Effector memory CD8-positive, alpha-beta T cell (primary cell): ENCODE data around the gene SERGEF.

Experiments
- ATAC-seq: fragments of 150-1000 bp; cut with Tn5 transposase; replicated peaks from 2 replicates; pipeline ENCODE4 v1.10.0; 2021; ENCODE audit warnings: mild to moderate bottlenecking, moderate library complexity
- DNase-seq, 3 experiments: peaks; one replicate each; pipeline ENCODE4 v3.0.0; 2021
- H3K27ac Mint-ChIP-seq, 2 donors: one replicate each; pipeline ENCODE4 v1.8.0; 2022; ENCODE audit warnings: mild to moderate bottlenecking in 2 of 2, mixed read lengths in 2 of 2, moderate library complexity in 2 of 2
- H3K27me3 Mint-ChIP-seq, 2 donors: one replicate each; pipeline ENCODE4 v1.8.0; 2022; ENCODE audit warnings: mixed read lengths in 2 of 2
- H3K36me3 Mint-ChIP-seq: one replicate; pipeline ENCODE4 v1.8.0; 2022; ENCODE audit warnings: mild to moderate bottlenecking, moderate library complexity, mixed read lengths; ENCODE audit not compliant: insufficient read depth
- H3K4me1 Mint-ChIP-seq, 2 donors: one replicate each; pipeline ENCODE4 v1.8.0; 2022; ENCODE audit warnings: low read depth in 2 of 2, mixed read lengths in 2 of 2
- H3K4me3 Mint-ChIP-seq, 2 donors: one replicate each; pipeline ENCODE4 v1.8.0; 2022; ENCODE audit warnings: mild to moderate bottlenecking in 2 of 2, mixed read lengths in 2 of 2, moderate library complexity in 2 of 2
- H3K9me3 Mint-ChIP-seq, 2 donors: one replicate each; pipeline ENCODE4 v1.8.0; 2022; ENCODE audit warnings: mixed read lengths in 2 of 2

The SERGEF gene

GRCh38 chr11:17774232-17775034 is 238.4 kb downstream of the SERGEF start:
- Mint-ChIP-seq H3K27me3 (no peaks in the 10 kb centered on the region), H3K4me1 (no peaks in the 10 kb centered on the region), H3K27ac (no peak overlapping the region), H3K36me3 (peaks cover 3% of the 10 kb centered on the region), H3K4me3 (no peak overlapping the region), H3K9me3 (no peaks in the 10 kb centered on the region)
- no peak for DNase-seq
- ATAC-seq: no peak

- H3K9me3 Mint-ChIP-seq: no peaks in the 10 kb centered on the region
- H3K27ac Mint-ChIP-seq: no peak overlapping the region
- H3K4me1 Mint-ChIP-seq: no peaks in the 10 kb centered on the region
- H3K36me3 Mint-ChIP-seq: peaks cover 3% of the 10 kb centered on the region
- no peak overlapping the region for H3K4me3 Mint-ChIP-seq
- no peaks in the 10 kb centered on the region for H3K27me3 Mint-ChIP-seq
- ATAC-seq (no peak), DNase-seq (no peak)
Measured at GRCh38 chr11:17773674-17774073, 239.2 kb downstream of the SERGEF start.

- no peaks in the 10 kb centered on the region for H3K4me1 Mint-ChIP-seq
- no peak overlapping the region for H3K4me3 Mint-ChIP-seq
- H3K36me3 Mint-ChIP-seq: peaks cover 3% of the 10 kb centered on the region
- no peaks in the 10 kb centered on the region for H3K9me3 Mint-ChIP-seq
- H3K27me3 Mint-ChIP-seq: peaks cover 0 to 5% of the 10 kb centered on the region in 2 donors
- DNase-seq (no peak), ATAC-seq (no peak)
- H3K27ac Mint-ChIP-seq: no peak overlapping the region
Measured at GRCh38 chr11:17772704-17773600, 239.9 kb downstream of the SERGEF start.

DNA sequence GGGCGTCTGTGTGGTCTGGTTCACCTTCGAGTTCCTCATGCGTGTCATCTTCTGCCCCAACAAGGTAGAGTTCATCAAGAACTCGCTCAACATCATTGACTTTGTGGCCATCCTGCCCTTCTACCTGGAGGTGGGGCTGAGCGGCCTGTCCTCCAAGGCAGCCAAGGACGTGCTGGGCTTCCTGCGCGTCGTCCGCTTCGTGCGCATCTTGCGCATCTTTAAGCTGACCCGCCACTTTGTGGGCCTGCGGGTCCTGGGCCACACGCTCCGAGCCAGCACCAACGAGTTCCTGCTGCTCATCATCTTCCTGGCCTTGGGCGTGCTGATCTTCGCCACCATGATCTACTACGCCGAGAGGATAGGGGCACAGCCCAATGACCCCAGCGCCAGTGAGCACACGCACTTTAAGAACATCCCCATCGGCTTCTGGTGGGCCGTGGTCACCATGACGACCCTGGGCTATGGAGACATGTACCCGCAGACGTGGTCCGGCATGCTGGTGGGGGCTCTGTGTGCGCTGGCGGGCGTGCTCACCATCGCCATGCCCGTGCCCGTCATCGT is 240.9 kb downstream of the SERGEF start:
- H3K36me3 Mint-ChIP-seq: peaks cover 3% of the 10 kb centered on the region
- H3K4me1 Mint-ChIP-seq: no peaks in the 10 kb centered on the region
- ATAC-seq (no peak), DNase-seq (no peak)
- no peak overlapping the region for H3K4me3 Mint-ChIP-seq
- peaks cover 0 to 8% of the 10 kb centered on the region in 2 donors for H3K27me3 Mint-ChIP-seq
- H3K27ac Mint-ChIP-seq: no peak overlapping the region
- H3K9me3 Mint-ChIP-seq: no peaks in the 10 kb centered on the region

DNA sequence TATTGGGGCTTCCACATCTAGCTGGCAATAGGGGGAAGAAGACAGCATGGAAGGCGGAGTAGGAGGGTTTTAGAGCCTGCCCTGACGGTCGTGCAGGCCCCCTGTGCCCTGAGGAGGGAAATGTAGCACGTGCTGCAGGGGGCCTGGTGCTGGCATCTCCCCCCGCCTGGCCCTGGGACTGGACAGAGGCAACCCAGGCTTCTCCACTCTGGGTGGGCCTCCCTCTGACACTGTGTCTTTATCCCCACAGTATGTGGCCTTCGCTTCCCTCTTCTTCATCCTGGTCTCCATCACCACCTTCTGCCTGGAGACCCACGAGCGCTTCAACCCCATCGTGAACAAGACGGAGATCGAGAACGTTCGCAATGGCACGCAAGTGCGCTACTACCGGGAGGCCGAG is 241.4 kb downstream of the SERGEF start:
- ATAC-seq (no peak), DNase-seq (no peak)
- H3K9me3 Mint-ChIP-seq: no peaks in the 10 kb centered on the region
- H3K4me1 Mint-ChIP-seq: no peaks in the 10 kb centered on the region
- peaks cover 3% of the 10 kb centered on the region for H3K36me3 Mint-ChIP-seq
- H3K27ac Mint-ChIP-seq: no peak overlapping the region
- peaks cover 0 to 8% of the 10 kb centered on the region in 2 donors for H3K27me3 Mint-ChIP-seq
- H3K4me3 Mint-ChIP-seq: no peak overlapping the region

DNA sequence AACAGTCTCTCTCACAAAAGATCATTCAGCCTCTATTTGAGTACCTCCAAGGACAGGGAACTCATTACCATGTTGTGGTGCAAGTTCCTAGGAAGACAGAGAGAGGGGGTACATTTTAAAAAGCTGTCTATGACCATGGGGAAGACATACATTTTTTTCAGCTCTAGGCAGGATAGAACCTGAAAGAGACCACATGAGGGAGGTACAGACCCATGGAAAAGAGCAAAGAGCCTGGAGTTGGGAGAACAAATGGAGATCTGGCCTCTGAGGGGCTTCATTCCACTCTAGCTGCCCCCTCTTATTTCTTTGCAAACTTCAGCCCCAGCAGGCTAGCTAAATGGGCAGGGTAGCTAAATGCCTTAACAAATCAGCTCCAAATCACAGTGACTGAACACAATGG is 241.9 kb downstream of the SERGEF start:
- Mint-ChIP-seq H3K4me1 (no peaks in the 10 kb centered on the region), H3K36me3 (peaks cover 3% of the 10 kb centered on the region), H3K4me3 (no peak overlapping the region), H3K9me3 (no peaks in the 10 kb centered on the region), H3K27ac (no peak overlapping the region), H3K27me3 (peaks cover 5 to 11% of the 10 kb centered on the region in 2 donors)
- ATAC-seq (no peak), DNase-seq (no peak)

DNA sequence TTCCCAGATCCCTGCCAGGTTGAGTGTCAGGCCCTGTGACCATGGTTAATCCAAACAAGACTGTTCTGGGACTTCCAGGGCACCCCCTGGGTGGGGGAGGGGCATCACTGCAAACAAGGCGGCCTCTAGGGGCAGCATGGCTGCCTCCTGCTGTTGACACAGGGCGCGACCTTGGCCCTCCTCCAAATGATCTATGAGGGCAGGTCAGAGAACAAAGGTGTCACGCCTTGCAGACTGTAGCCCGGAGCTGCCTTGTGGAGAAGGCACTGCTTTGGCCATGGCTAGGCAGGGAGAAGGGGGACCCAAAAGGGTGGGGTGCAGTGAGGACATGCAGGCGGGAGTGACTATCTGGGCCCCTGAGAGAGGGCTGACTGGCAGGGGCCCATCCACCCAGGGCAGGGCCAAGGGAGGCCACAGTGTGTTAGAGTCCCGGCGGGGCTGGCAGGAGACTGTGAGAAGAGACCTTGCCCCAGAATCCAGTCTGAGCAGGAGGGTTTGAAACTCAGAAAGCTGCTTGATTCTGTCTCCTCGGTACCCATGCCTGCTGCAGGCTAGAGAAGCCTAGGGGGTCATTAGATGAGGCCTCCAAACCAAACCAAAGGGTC is 242.7 kb downstream of the SERGEF start:
- Mint-ChIP-seq H3K27me3 (peaks cover 10 to 18% of the 10 kb centered on the region in 2 donors), H3K27ac (no peak overlapping the region), H3K9me3 (no peaks in the 10 kb centered on the region), H3K4me1 (no peaks in the 10 kb centered on the region), H3K36me3 (peaks cover 3% of the 10 kb centered on the region), H3K4me3 (no peak overlapping the region)
- ATAC-seq (no peak), DNase-seq (no peak)

DNA sequence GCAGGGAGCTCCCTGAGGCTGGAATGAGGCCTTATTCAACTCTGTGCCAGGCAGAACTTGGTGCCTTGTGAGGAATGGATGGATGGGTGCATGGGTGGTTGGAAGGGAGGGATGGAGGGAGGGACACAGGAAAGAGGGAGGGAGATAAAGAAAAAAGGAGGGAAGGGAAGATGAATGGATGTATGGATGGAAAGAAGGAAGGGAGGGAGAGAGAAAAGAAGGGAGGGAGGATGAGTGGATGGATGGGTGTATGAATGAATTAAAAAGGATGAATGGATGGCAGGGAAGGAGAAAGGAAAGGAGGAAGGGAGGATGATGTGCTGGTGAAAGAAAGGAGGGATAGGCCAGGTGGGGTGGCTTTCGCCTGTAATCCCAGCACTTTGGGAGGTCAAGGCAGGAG is 243.6 kb downstream of the SERGEF start:
- Mint-ChIP-seq H3K4me1 (no peaks in the 10 kb centered on the region), H3K4me3 (no peak overlapping the region), H3K27ac (no peak overlapping the region), H3K36me3 (peaks cover 3% of the 10 kb centered on the region), H3K9me3 (no peaks in the 10 kb centered on the region), H3K27me3 (peaks cover 10 to 18% of the 10 kb centered on the region in 2 donors)
- DNase-seq (no peak), ATAC-seq (no peak)

- Mint-ChIP-seq H3K36me3 (peaks cover 3% of the 10 kb centered on the region), H3K4me1 (no peaks in the 10 kb centered on the region), H3K4me3 (no peak overlapping the region), H3K9me3 (no peaks in the 10 kb centered on the region), H3K27me3 (peaks cover 10 to 18% of the 10 kb centered on the region in 2 donors), H3K27ac (no peak overlapping the region)
- ATAC-seq (no peak), DNase-seq (no peak)
Measured at GRCh38 chr11:17768547-17768946, 244.3 kb downstream of the SERGEF start.

DNA sequence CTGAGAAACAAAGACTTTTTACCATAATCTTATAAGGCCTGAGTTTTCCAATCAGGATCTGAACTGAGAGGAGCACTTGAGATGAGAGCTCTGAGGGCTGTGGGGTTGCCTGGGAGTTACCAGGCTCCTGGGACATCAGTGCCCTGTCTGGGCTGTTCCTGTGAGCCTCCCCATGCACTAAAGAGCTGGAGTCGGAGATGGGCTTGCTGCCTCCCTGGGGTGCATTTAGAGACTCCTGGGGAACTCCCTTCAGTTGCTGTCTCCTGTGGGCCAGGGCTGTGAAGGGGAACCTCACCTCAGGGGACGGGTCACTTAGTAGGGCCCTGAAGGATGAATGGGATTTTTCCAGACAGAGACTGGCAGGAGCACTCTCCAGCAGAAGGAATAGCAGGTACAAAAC is 244.9 kb downstream of the SERGEF start:
- DNase-seq (no peak), ATAC-seq (no peak)
- Mint-ChIP-seq H3K4me3 (no peak overlapping the region), H3K9me3 (no peaks in the 10 kb centered on the region), H3K4me1 (no peaks in the 10 kb centered on the region), H3K27me3 (peaks cover 10 to 20% of the 10 kb centered on the region in 2 donors), H3K27ac (no peak overlapping the region), H3K36me3 (no peaks in the 10 kb centered on the region)

- no peaks in the 10 kb centered on the region for H3K36me3 Mint-ChIP-seq
- no peaks in the 10 kb centered on the region for H3K9me3 Mint-ChIP-seq
- H3K27me3 Mint-ChIP-seq: peaks cover 10 to 25% of the 10 kb centered on the region in 2 donors
- ATAC-seq (no peak), DNase-seq (no peak)
- no peak overlapping the region for H3K4me3 Mint-ChIP-seq
- no peak overlapping the region for H3K27ac Mint-ChIP-seq
- H3K4me1 Mint-ChIP-seq: no peaks in the 10 kb centered on the region
Measured at GRCh38 chr11:17767301-17767885, 245.5 kb downstream of the SERGEF start.

DNA sequence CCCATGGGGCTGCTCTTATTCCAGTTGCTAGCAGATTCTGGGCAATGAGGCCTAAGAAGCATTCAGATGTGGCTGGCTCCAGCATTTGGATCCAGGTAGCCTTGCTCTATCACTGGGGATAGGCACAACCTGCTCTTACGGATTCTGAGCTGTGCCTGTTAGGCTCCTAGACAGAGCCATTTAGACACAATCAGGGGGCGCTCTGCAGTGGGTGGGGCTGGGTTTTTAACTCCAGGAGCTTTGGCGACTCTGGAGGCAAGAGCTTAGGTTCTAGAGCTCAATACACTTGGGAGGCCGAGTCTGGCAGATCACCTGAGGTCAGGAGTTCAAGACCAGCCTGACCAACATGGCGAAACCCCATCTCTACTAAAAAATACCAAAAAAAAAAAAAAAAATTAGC is 246.3 kb downstream of the SERGEF start:
- Mint-ChIP-seq H3K9me3 (no peaks in the 10 kb centered on the region), H3K36me3 (no peaks in the 10 kb centered on the region), H3K4me3 (no peak overlapping the region), H3K4me1 (no peaks in the 10 kb centered on the region), H3K27me3 (peaks cover 10 to 33% of the 10 kb centered on the region in 2 donors), H3K27ac (no peak overlapping the region)
- ATAC-seq (no peak), DNase-seq (no peak)

DNA sequence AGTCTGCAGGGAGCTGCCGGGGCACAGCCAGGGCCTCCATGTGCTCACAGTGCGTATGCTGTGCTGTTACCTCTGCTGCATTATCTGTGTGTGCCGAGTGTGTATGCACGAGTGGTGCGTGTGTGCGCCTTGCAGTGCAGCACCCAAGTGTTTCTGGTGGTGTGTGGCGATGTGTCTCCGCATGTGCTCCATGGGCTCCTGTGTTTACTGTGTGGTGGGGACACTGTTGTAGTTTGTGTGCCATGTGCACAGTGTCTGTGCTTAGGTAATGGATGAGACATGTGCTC is 246.8 kb downstream of the SERGEF start:
- ATAC-seq: no peak
- H3K4me3 Mint-ChIP-seq: no peak overlapping the region
- H3K9me3 Mint-ChIP-seq: no peaks in the 10 kb centered on the region
- no peak overlapping the region for H3K27ac Mint-ChIP-seq
- H3K36me3 Mint-ChIP-seq: no peaks in the 10 kb centered on the region
- no peaks in the 10 kb centered on the region for H3K4me1 Mint-ChIP-seq
- no peak for DNase-seq
- peaks cover 10 to 34% of the 10 kb centered on the region in 2 donors for H3K27me3 Mint-ChIP-seq
